Upper lobe of left lung (tissue), 6 donors: ENCODE data around the gene CTSL. TPM values are rescaled to one million over a fixed set of nuclear protein-coding genes. Genes with fewer than 3 reads are reported as not detected.

ENCODE experiments used
- ATAC-seq, 2 donors: fragments of 200-7000 bp; cut with Tn5 transposase; one replicate each; pipeline ENCODE4 v1.9.1; 2022; ENCODE audit warnings: mild to moderate bottlenecking in 2 of 2, moderate library complexity in 2 of 2; ENCODE audit not compliant: low FRiP score in 2 of 2
- DNase-seq, 2 donors: peaks; one replicate each; pipeline ENCODE4 v3.0.0-alpha.2; 2019 to 2020
- H3K27ac ChIP-seq, 4 donors: fragments of 200-600 bp; sonication (generic); one replicate each; pipeline ENCODE4 v1.5.1; 2016 to 2019
- H3K27me3 ChIP-seq, 4 donors: fragments of 200-600 bp; sonication (generic); one replicate each; pipeline ENCODE4 v1.5.1; 2017 to 2019
- H3K36me3 ChIP-seq, 4 donors: fragments of 200-600 bp; sonication (generic); one replicate each; pipeline ENCODE4 v1.5.1; 2016 to 2019
- H3K4me1 ChIP-seq, 4 donors: fragments of 200-600 bp; sonication (generic); one replicate each; pipeline ENCODE4 v1.5.1; 2018 to 2019
- H3K4me3 ChIP-seq, 4 donors: fragments of 200-600 bp; sonication (generic); one replicate each; pipeline ENCODE4 v1.5.1; 2017 to 2019; ENCODE audit warnings: mild to moderate bottlenecking in 2 of 4, moderate library complexity in 1 of 4
- H3K9me3 ChIP-seq, 4 donors: fragments of 200-600 bp; sonication (generic); one replicate each; pipeline ENCODE4 v1.5.1; 2018 to 2019
- CTCF ChIP-seq, 6 experiments: fragments of 450-650 bp in 4 of 6; fragments of 200-600 bp in 2 of 6; sonication (generic) in 2 of 6; IDR thresholded peaks; one replicate each; pipeline ENCODE4 v1.5.1; 2016 to 2019; ENCODE audit warnings: antibody characterized with exemption in 6 of 6
- EP300 ChIP-seq, 4 donors: sonication (generic); formaldehyde crosslinking; IDR thresholded peaks; one replicate each; pipeline ENCODE4 v1.5.1; 2017; ENCODE audit warnings: antibody characterized with exemption in 4 of 4, control low read depth in 2 of 4
- POLR2A ChIP-seq, 4 donors: fragments of 450-650 bp; IDR thresholded peaks; one replicate each; pipeline ENCODE4 v1.5.1; 2016 to 2017; ENCODE audit warnings: antibody characterized with exemption in 4 of 4, mild to moderate bottlenecking in 2 of 4
- POLR2AphosphoS5 ChIP-seq, 2 donors: sonication (generic); formaldehyde crosslinking; IDR thresholded peaks; one replicate each; pipeline ENCODE4 v1.5.1; 2017; ENCODE audit warnings: antibody characterized with exemption in 2 of 2
- WGBS, 2 donors: methylation state at CpG; one replicate each; pipeline ENCODE4 v1.1.5; 2017 to 2018; 5-methylcytosine and 5-hydroxymethylcytosine counted together
- total RNA-seq, 6 donors: library from RNA; depleted of rRNA in 4 of 6; stranded (reverse); fragments of >200 nt in 4 of 6; gene quantifications; one replicate each; pipeline versions ENCODE4 v1.1.0 to v1.2.1, GENCODE V29; 2016 to 2021
- donor health status: DM: no; HTN: no; CAD: no; lungs with moderate emphysema.
- donor health status: DM: no; HTN: yes; CAD: no; lungs with severe emphysema.

The CTSL gene
- total RNA-seq, result 100 to 1,000 TPM in 4 of 6 donors, 10 to 100 TPM in 2; 71.4 to 198 (median 144) TPM

- DNase-seq (peak; percentile 92 to 97), ATAC-seq (peak; percentile 94 to 97)
- TF ChIP-seq POLR2A (IDR thresholded peaks at IDR 0.05) (peak in 3 of 4 donors; percentile 56 to 97 (median 84)), CTCF (IDR thresholded peaks at IDR 0.05) (peak in 5 of 6 experiments; percentile 8 to 59 (median 47)), POLR2AphosphoS5 (IDR thresholded peaks at IDR 0.05) (peak; percentile 48 to 93), EP300 (IDR thresholded peaks at IDR 0.05) (peak in 1 of 4 donors; percentile 3)
- 1% methylated on average over 22 to 27 of the region's 67 CpGs for WGBS, 2 donors
- Histone ChIP-seq H3K4me3 (peak within 1 kb of the TSS; percentile 34 to 75 (median 62)), H3K9me3 (no peaks in the 10 kb centered on the region), H3K27me3 (no peaks in the 10 kb centered on the region), H3K4me1 (peaks cover 7 to 17% (median 10%) of the 10 kb centered on the region in 4 donors), H3K27ac (peak within 1 kb of the TSS; percentile 90 to 99 (median 94)), H3K36me3 (peaks cover 4 to 33% (median 13%) of the 10 kb centered on the region in 4 donors)
Observed at GRCh38 chr9:87725900-87726709, at the start of gene CTSL. Gene CTSL (plus strand): TSS chr9:87726119. CDS start chr9:87727604, 1,485 bp downstream.

- Histone ChIP-seq H3K4me1 (peaks cover 0 to 11% (median 0%) of the 10 kb centered on the region in 4 donors), H3K27me3 (no peaks in the 10 kb centered on the region), H3K27ac (no peak overlapping the region), H3K4me3 (no peak overlapping the region), H3K36me3 (peaks cover 10 to 16% (median 10%) of the 10 kb centered on the region in 4 donors), H3K9me3 (no peaks in the 10 kb centered on the region)
- no peak for TF ChIP-seq CTCF (IDR thresholded peaks at IDR 0.05)
- no peak for TF ChIP-seq POLR2AphosphoS5 (IDR thresholded peaks at IDR 0.05)
- no peak for TF ChIP-seq POLR2A (IDR thresholded peaks at IDR 0.05)
- TF ChIP-seq EP300 (IDR thresholded peaks at IDR 0.05), result no peak
- ATAC-seq (peak; percentile 7 to 52), DNase-seq (peak in 1 of 2 donors; percentile 41)
- 66 to 70% methylated on average over 11 to 14 of the region's 14 CpGs for WGBS, 2 donors
Observed at GRCh38 chr9:87676976-87677775, 48.7 kb upstream of the CTSL start.

- Histone ChIP-seq H3K4me3 (no peak overlapping the region), H3K4me1 (peaks cover 0 to 11% (median 0%) of the 10 kb centered on the region in 4 donors), H3K9me3 (no peaks in the 10 kb centered on the region), H3K27ac (no peak overlapping the region), H3K36me3 (peaks cover 10 to 16% (median 10%) of the 10 kb centered on the region in 4 donors), H3K27me3 (no peaks in the 10 kb centered on the region)
- WGBS, 2 donors, result 88 to 92% methylated on average over 15 to 17 of the region's 17 CpGs
- ATAC-seq, result no peak
- no peak for TF ChIP-seq POLR2A (IDR thresholded peaks at IDR 0.05)
- TF ChIP-seq CTCF (IDR thresholded peaks at IDR 0.05), result no peak
- TF ChIP-seq POLR2AphosphoS5 (IDR thresholded peaks at IDR 0.05), result no peak
- no peak for TF ChIP-seq EP300 (IDR thresholded peaks at IDR 0.05)
- DNase-seq, result no peak
Observed at GRCh38 chr9:87677776-87678587, 47.9 kb upstream of the CTSL start.

- DNase-seq (no peak), ATAC-seq (peak in 1 of 2 donors; percentile 68)
- no peak for TF ChIP-seq POLR2AphosphoS5 (IDR thresholded peaks at IDR 0.05)
- peak; percentile 44 to 68 (median 60) for TF ChIP-seq CTCF (IDR thresholded peaks at IDR 0.05)
- Histone ChIP-seq H3K36me3 (peaks cover 10 to 17% (median 13%) of the 10 kb centered on the region in 4 donors), H3K27ac (no peak overlapping the region), H3K9me3 (no peaks in the 10 kb centered on the region), H3K27me3 (no peaks in the 10 kb centered on the region), H3K4me3 (no peak overlapping the region), H3K4me1 (peaks cover 0 to 11% (median 0%) of the 10 kb centered on the region in 4 donors)
- 86 to 89% methylated on average over 7 to 9 of the region's 9 CpGs for WGBS, 2 donors
Observed at GRCh38 chr9:87678650-87679355, 47.1 kb upstream of the CTSL start.
